Stromal cell of bone marrow (primary cell): Measurements from ENCODE around the gene SSTR3.
"Not testable (repeated sequence)": the region's sequence is repeated elsewhere in the genome, so short reads cannot be mapped to it uniquely, and the experiment has no call there.

Experiments
- DNase-seq: peaks from one replicate; pipeline ENCODE4 v3.0.0-alpha.2; 2012; ENCODE audit warnings: low read depth

Gene SSTR3

DNA sequence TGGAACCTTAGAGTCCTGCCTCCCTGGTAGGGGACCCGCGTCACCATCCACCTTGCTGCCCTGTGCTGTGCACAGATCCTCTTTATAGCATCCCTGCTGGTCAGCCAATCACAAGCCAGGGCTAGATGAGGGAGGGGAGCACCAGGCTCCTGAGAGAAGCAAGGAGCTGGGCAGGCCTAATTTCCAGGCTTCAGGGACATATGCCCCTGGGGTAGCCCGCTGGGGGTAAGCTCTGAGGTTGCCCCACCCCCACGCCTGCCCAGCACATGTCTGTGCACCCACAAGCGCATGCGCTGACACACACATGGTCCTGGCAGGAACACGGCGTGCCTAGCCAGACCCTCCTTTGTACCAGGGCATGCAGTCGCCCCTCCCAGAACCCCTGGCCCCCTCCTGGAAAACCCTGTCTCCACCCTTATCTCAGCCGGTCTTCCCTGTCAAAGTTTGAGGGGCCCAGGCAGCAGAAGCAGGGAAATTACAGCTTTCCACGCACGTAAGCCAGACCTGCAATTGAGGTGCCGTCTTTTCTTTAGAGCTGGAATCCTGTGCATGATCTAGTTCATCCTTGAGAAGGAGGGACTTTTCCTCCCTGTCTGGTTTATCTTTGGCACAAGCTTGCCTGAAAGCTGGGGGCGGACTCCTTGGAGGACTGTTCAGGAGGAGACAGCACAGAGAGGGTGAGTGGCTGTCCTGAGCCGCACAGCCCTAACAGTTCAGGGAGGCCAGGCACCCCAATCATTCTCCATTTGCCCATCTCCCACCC is 2.1 kb downstream of the SSTR3 start:
- DNase-seq, result no peak

DNA sequence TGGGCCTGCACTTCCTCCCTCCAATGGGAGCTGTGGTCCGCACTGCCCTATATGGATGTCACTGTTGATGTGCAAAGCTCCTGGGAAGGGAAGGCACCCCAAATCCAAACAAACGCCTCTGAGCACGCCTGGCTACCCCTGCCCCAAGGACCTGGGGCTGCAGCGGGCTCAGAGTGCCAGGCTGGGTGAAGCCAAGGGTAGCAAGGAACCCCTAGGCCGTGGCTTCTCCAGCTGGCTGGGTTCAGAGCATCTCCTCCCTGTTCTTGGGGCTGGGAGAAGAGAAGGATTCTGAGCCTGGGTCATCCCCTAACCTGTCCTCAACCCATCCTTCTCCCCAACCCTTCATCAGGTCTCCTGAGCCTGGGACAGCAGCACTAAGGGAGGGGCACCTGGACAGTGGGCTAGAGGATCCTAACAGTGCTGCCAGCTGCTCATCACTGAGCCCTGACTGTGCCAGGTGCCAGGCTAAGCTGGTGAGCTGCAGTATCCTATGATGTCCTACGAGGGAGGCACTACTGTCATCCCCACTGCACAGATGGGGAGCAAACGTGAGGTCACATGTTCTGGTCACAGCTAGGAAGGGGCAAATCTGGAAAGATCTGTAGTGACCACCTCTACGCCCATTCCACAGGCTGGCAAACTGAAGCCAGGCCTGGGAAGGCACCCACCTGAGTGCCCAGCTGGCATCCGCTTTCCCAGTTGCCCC is 3.0 kb downstream of the SSTR3 start:
- no peak for DNase-seq

DNA sequence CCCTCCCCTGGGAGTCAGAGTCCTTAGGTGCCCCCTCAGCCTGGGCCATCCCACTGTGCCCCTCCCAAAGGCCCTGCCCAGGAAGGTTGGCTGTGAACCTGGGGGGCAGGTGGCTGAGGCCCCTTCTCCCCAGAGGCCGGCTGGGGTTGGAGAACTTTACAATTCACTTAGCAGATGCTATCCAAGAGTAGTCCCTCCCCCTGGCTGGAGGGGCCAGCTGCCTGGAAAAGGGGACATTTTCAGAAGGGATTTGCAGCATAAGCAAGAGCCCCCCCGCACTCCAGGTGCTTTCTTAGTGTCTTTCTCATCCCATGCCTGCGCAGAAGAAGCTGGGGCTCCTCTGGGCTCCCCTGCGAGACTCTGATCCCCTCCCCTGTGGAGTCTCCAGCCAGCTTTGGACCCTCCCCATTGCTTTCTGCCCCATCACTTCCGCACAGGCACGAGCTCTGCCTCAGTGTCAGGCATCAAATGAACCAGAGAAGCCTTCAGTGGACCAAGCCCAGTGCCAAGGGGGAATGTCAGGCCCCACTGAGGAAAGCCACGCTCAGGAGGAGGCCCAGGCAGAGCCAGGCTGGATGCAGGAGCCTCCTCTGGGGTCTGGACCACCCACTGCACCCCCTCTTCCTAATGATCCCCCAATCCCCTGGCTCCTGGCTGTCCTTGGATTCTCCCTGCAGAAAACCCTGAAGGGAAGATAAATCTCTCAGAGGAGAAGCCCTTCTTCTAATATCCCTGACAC is 3.7 kb downstream of the SSTR3 start:
- DNase-seq, result no peak

DNA sequence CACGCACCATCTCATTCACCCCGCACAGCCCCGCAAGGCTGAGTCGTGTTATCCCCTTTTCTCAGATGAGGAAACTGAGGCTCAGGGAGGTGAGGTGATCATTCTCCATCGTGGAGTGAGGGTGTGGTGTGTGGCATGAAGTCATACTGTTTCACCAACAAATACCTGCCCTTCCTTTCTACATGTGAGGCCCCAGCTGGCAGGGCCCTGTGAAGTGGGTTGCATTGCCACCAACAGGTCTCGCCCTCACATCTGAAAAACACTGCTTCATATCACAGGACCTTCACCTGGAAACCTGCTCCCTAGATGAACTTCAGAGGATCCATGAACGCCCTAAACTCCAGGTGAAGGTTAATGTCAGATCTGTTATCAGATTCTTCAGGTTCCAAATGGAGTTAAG is 4.3 kb downstream of the SSTR3 start:
- DNase-seq, result no peak

DNA sequence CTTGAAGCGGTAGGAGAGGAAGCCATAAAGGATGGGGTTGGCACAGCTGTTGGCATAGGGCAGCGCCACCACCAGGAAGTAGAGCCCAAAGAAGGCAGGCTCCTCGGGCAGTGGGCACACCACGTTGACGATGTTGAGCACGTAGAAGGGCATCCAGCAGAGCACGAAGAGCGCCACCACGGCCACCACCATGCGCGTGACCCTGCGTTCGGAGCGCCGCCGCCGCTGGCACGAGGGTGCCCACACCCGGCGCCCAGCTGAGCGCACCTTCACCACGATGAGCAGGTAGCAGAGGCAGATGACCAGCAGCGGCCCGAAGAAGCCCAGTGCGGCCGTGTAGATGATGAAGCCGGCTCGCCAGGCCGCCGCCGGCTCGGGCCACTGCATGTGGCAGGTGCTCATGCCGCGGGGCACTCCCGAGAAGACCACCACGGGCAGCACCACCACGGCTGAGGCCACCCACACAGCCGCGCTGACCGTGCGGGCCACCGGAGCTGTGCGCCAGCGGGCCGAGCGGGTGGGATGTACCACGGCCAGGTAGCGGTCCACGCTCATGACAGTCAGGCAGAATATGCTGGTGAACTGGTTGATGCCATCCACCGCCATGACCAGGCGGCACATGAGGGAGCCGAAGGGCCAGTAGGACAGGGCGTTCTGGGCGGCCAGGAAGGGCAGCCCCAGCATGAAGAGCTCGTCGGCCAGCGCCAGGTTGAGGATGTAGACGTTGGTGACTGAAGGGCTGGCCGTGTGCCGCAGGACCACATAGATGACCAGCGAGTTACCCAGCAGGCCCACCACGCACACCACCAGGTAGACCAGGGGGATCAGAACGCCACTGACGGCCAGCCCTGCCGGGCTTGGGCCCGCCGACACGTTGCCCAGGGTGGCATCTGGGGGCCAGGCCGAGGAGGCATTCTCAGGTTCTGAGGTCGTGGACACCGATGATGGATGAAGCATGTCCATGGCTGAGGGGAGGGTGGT is 5.1 kb downstream of the SSTR3 start:
- DNase-seq, result no peak

DNA sequence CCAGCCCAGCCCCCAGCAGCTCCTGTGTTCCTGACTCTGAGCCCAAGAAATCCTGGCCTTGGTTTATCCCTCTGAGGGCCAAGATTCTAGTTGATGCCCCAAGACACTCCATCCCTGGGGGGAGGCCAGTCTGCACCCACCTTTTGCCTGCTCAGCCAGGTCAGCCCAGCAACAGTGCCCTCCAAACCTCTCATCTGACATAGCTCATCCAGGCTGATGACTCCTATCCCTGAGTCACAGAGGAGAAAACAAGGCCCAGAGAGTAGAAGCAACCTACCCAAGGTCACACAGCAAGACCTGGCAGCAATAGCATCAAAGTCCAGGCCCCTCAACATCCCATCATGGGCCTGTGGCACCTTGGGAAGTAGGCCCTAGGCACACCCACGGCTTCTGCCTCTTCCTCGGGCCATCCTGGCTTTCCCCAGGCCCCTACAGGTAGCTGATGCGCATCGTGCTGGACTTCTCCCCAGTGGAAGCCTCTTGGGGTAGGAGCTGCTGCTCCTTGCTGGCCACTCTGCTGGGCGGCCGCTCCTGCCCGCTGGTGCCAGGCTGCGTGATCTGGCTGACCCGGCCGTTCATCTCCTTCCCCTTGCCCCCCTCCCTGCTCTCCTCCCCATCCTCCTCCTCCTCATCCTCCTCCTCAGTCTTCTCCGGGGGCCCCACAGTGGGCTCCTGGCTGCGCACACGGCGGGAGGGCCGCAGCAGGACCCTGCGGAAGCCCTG is 6.0 kb downstream of the SSTR3 start:
- DNase-seq, result no peak

DNA sequence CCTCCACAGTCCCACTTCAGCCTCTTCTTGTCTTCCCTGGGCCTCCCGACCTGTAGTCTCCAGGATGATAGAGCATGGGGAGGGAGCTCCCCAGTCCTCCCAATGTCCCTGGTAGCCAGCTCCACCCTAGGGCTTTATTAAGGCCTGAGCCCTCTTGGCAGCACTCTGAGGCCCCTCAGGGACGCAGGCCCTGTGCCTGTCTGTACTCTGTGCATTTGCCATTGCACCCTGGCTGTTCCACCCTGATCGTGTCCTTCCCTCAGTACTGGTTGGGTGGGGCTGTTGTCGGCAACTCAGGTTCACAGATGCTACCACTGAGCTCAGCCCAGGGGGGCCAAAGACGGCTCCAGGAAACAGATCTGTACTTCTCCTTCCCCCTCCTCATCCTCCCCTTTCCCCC is 7.2 kb downstream of the SSTR3 start:
- no peak for DNase-seq

DNA sequence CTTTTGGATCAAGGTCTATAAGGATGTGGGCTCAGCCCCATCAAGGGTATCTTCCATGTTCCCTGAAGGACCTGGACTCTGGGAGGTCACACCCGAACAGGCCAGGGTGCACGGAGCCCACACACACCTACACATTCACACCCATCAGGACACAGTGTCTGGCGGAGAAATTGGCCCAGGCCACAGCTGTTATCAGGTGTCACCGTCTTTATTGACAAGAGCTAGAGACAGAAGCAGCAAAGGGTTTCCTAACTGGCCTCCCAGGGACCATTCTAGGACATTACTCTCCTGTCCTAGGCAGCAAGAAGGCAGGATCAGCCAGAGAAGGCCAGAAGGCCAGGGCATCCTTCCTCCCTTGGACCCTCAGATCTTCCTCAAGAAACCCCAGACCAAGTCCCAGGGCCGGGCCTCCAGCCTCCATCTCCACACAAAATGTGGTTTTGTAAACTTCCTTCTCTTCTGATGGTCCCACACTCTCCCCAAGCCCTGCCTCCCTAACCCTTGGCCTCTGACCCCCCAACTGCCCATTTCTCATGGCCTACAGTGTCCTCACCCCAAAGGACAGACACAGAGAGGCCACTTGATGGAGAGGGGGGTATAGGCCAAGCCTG is 8.1 kb downstream of the SSTR3 start:
- DNase-seq, result no peak

DNA sequence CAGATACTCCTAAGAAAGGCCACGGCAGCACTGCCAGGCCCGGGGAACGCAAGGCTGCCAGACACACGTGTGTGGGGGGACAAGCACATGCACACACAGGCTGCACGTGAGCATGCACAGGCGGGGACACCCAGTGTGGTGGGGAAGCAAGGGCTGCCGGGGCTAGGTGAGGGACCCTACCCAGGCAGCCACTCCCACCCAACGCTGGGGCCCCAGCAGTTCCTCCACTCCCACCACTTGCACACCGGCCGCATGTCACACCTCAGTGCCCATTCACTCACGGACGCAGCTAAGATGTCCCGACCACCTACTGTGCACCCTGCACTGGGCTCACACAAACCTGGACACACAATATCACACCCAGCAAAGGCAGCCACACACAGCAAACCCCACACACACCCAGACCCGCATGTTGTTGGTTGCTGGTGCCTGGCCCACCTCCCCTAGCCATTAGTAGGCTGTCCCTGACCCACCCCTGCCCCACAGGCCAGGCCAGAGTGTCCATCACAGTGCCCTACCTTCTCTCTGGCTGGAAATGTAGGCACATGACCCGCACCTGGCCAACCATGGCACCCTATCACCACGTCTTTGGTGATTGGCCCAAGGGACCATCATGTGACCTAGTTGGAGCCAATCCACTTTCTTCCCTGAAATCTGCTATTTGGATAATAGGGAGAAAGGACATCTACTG is 8.8 kb downstream of the SSTR3 start:
- no peak for DNase-seq

DNA sequence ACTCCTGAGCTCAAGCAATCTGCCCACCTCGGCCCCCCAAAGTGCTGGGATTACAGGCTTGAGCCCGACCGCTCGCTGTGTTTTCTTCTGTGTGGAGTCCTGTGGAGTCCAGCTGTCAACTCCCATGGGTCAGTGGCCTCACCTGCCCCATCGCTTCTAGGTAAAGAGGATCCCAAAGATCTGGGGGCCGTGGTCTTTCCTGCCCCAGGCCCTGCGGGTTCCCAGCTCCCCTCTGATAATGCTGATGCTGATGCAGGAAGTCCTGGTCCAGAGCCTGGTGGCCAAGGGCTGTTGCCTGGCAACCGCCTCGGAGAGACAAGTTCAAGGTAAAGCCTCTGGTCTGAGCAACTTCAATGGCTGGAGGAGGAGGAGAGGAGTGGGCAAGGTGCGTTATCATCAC is 9.6 kb downstream of the SSTR3 start:
- no peak for DNase-seq

DNA sequence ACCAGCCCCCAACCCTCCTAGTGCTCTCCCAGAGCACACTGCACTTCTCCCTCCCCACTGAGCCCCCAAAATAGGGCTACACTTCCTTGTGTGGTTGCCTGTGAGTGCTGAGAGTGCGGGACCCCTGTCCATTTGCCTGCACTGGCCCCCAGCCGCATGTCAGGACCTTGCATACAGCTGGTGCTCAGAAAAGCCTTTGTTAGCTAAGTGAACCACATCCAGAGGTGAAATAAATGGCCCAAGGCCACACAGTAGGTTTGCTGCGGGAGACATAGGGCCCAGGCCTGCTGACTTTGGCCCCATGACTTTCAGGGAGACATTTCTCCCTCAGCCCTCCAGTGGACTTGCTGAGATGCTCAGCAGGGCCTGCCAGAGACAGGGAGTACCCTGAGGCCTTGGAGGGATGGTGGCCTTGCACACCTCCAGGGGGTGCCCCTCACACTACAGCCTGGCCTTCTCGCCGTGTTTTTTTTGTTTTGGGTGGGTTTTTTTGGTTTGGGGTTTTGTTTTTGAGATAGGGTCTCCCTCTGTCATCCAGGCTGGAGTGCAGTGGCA is 10.2 kb downstream of the SSTR3 start:
- no peak for DNase-seq

DNA sequence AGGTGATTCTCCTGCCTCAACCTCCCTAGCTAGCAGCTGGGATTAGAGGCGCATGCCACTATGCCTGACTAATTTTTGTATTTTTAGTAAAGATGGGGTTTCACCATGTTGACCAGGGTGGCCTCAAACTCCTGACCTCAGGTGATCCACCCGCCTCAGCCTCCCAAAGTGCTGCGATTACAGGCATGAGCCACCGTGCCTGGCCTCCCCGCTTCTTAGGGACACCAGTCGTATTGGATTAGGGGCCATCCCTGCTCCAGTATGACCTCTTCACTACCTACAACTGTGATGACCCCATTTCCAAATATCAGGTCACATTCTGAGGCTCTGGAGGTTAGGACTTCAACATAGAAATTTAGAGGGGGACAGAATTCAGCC is 10.8 kb downstream of the SSTR3 start:
- DNase-seq, result not testable (repeated sequence)

DNA sequence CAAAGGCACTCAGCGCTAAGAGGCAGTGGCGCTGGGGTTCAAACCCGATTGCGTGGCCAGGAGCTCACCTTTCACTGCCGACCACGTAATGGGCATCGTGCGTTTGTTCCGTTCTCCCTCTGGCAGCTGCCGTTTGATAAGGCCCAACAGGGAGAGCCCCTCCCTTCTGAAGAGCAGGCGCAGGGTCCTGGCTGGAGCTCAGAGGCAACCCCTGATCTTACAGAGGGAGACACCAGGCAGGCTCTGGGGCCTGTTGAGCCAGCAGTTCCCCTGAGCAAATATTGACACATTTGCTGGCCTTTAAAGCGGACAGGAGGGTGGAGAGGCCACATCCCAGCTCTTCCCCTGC is 12.5 kb downstream of the SSTR3 start:
- no peak for DNase-seq

DNA sequence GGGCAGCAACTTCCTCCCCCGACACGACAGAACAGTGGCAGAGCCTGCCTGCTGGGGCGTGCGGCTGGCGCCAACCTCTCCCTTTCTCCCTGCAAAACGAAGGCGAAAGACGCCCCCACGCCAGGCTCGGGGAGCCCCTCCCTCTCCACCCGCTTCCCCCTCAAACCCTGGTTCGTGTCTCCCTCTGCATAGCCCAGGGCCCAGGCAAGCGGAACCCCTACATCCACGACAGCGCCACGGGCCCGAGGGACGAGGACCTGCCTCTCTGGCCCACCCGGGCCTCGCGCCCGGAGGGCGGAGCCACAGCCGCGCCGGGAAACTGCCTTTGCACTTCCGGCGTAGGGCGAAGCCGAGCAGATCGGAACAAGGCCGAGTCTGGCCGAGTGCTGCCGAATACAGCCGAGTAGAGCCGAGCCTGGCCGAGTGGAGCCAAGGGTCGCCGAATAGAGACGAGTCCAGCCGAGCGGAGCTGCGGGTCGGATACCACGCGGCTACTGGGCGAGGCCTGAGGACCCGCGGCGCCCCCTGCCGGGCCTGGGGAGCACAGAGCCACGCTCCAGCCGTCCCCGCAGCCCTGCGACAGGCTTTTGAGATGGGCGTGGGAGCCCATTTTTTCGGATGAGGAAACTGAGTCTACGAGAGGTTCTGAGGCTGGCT is 13.0 kb downstream of the SSTR3 start:
- DNase-seq, result peak; percentile 89

DNA sequence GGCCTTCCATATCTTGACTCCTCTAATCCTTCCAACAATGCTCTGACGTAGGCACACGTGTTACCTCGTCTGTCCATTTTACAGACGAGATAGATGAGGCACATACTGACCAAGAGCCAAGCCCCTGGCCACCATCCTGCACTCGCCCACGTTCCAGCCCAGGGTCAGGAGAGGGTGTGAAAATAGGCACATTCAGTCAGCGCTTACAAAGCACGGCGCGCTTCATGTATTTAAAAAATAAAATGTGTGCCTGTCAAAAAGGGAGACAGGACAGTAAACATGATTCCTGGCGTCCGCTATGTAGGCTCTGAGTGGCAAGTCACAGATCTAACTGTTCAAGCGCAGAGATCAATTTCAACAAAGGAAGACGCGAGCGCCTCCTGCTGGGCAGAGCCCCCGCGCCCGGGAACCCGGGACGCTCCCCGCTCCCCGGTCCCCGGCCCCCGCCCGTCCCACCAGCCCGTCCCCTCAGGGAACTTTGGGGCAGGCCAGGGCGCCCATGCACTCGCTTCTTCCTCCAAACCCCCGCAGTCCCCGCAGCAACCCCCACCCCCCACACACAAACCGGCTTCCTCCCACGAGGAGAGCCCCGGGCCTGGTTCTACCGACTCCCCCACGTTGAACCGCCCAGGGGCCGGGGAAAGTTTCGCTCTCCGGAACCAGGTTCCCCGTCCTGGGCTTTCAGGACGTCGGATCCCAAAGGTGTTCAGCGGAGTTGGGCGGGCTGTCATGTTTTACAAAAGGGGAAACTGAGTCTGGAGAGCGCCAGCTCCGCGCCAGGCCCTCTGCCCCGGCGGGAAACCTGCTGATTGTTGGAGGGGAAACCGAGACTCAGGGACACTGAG is 13.8 kb downstream of the SSTR3 start:
- peak; percentile 50 for DNase-seq

DNA sequence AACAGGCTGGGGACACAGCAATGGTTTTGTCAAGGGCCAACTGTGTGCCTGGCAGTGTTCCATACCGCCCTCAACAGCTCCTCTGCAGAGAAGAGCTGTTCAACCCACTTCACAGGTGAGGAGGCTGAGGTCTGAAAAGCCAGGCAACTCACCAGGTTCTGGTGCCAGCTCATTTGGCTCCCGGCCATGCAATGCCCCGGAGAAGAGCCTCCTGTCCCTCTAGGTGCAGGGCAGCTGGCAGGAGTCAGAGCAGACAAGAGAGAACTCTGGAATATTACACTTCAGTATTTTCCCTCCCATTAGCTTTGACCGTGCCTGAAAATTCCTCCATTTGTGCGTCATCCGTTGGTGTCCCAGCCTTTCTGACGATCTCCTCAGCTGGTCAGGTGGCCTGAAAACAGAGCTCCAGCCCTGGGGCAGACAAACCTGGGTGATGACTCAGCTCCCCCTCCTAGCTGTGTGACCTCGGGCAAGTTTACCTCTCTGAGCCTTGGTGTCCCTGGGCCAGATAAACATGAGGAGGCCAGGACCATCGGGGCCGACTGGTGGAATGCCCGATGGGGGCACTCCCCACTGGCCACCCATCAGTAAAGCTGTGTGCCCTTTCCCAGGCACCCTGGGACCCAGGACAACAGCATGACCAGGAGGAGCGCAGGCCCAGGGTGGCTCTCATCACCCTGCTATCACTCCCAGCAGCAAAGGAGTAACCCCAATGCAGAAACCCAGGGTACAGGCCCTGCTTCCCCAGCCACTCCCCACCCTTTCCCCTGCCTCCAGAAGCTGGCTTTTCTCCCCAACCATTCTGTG is 14.6 kb downstream of the SSTR3 start:
- peak; percentile 17 for DNase-seq
